ENCODE measurements around the gene BOLL. TPM values are rescaled to one million over a fixed set of nuclear protein-coding genes. Genes with fewer than 3 reads are reported as not detected.
"Not testable (repeated sequence)": the region's sequence is repeated elsewhere in the genome, so short reads cannot be mapped to it uniquely, and the experiment has no call there.

BOLL gene
- total RNA-seq, 1 experiment from 2014 or later = not detected

DNA sequence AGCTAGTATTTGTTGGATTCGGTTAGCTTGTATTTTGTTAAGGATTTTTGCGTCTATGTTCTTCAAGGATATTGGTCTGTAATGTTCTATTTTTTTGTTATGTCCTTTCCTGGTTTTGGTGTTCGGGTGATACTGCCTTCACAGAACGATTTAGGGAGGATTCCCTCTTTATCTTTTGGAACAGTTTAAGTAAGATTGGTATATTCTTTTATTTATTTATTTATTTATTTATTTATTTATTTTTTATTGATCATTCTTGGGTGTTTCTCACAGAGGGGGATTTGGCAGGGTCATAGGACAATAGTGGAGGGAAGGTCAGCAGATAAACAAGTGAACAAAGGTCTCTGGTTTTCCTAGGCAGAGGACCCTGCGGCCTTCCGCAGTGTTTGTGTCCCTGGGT, 89.9 kb downstream of the BOLL start:
- not testable (repeated sequence) for H3K27ac ChIP-seq (ENCODE audit: low read length); H3K9me2 ChIP-seq (replicated peaks; ENCODE audit: insufficient read depth, low read length); H3K36me3 ChIP-seq (ENCODE audit: insufficient read depth, low read length); H3K9ac ChIP-seq (ENCODE audit: low read length); DNase-seq; H3K4me3 ChIP-seq (ENCODE audit: low read length); H3K4me2 ChIP-seq (ENCODE audit: low read depth, low read length, poor library complexity, severe bottlenecking); H3K9me3 ChIP-seq (ENCODE audit: low read length); H3K27me3 ChIP-seq (ENCODE audit: low read length); H3K79me2 ChIP-seq (ENCODE audit: low read length); H3K4me1 ChIP-seq (ENCODE audit: low read length); H2AFZ ChIP-seq (ENCODE audit: low read length); H4K20me1 ChIP-seq (ENCODE audit: insufficient read depth, low read depth, low read length)

GRCh38 chr2:197677483-197677882, 107.6 kb downstream of the BOLL start:
- DNase-seq = no peak
- H3K27ac ChIP-seq (ENCODE audit: low read length) = no peak overlapping the region
- H3K9me3 ChIP-seq (ENCODE audit: low read length) = no peaks in the 10 kb centered on the region

GRCh38 chr2:197677056-197677455, 108.1 kb downstream of the BOLL start:
- Histone ChIP-seq H3K27me3 (ENCODE audit: low read length) (no peaks in the 10 kb centered on the region), H3K36me3 (ENCODE audit: insufficient read depth, low read length) (no peaks in the 10 kb centered on the region), H2AFZ (ENCODE audit: low read length) (no peak overlapping the region), H3K79me2 (ENCODE audit: low read length) (no peaks in the 10 kb centered on the region), H3K27ac (ENCODE audit: low read length) (no peak overlapping the region), H3K4me2 (ENCODE audit: low read depth, low read length, poor library complexity, severe bottlenecking) (no peak overlapping the region), H3K4me1 (ENCODE audit: low read length) (no peaks in the 10 kb centered on the region), H3K9me2 (replicated peaks; ENCODE audit: insufficient read depth, low read length) (no peaks in the 10 kb centered on the region), H3K9ac (ENCODE audit: low read length) (no peak overlapping the region), H4K20me1 (ENCODE audit: insufficient read depth, low read depth, low read length) (no peaks in the 10 kb centered on the region), H3K9me3 (ENCODE audit: low read length) (no peaks in the 10 kb centered on the region), H3K4me3 (ENCODE audit: low read length) (no peak overlapping the region)
- no peak for DNase-seq

More at GRCh38 chr2:197677483-197677882, 107.6 kb downstream of the BOLL start:
- H3K9ac ChIP-seq (ENCODE audit: low read length) = no peak overlapping the region
- H3K27me3 ChIP-seq (ENCODE audit: low read length) = no peaks in the 10 kb centered on the region
- H3K9me2 ChIP-seq (replicated peaks; ENCODE audit: insufficient read depth, low read length) = no peaks in the 10 kb centered on the region
- no peaks in the 10 kb centered on the region for H3K4me1 ChIP-seq (ENCODE audit: low read length)
- no peak overlapping the region for H2AFZ ChIP-seq (ENCODE audit: low read length)
- no peaks in the 10 kb centered on the region for H3K36me3 ChIP-seq (ENCODE audit: insufficient read depth, low read length)
- no peaks in the 10 kb centered on the region for H4K20me1 ChIP-seq (ENCODE audit: insufficient read depth, low read depth, low read length)
- no peak overlapping the region for H3K4me2 ChIP-seq (ENCODE audit: low read depth, low read length, poor library complexity, severe bottlenecking)
- H3K4me3 ChIP-seq (ENCODE audit: low read length) = no peak overlapping the region
- H3K79me2 ChIP-seq (ENCODE audit: low read length) = no peaks in the 10 kb centered on the region

Other genes starting within 250 kb of the BOLL start
- gene RFTN2, start 109.7 kb downstream of the BOLL start, total RNA-seq (2014; rRNA removed; shearing (Covaris generic); ENCODE audit: low replicate concordance) = not detected in 2 replicates
- 22.6 and 36.4 TPM in 2 replicates for gene MARS2, start 80.0 kb downstream of the BOLL start, total RNA-seq (2014; rRNA removed; shearing (Covaris generic); ENCODE audit: low replicate concordance)
- gene PLCL1, start 19.3 kb upstream of the BOLL start, total RNA-seq (2014; rRNA removed; shearing (Covaris generic); ENCODE audit: low replicate concordance) = not detected in 2 replicates